GM12878 (cell line): ENCODE results near the gene ADPRM. TPM values are rescaled to one million over a fixed set of nuclear protein-coding genes. Genes with fewer than 3 reads are reported as not detected.

Experiments
- ATAC-seq: fragments of 200-7000 bp; cut with Tn5 transposase; 3 replicates; pipeline ENCODE4 v1.9.1; 2020; ENCODE audit warnings: mild to moderate bottlenecking, moderate library complexity
- BruUV-seq: library from RNA; stranded (reverse); fragments of 400-500 nt; replicated peaks from 2 replicates; lab custom pipeline; 2021; lab: Mats Ljungman, UMichigan
- CTCF ChIA-PET: fragments of 300-600 bp; sonication (Branson Sonifier 250); formaldehyde crosslinking; extraction: SDS; loops from one replicate; lab custom pipeline; 2021; ENCODE audit warnings: inconsistent platforms; lab: Yijun Ruan, JAX
- POLR2A ChIA-PET: fragments of 350-600 bp; formaldehyde crosslinking; extraction: SDS; loops from one replicate; lab custom pipeline; 2021; ENCODE audit warnings: inconsistent platforms; lab: Charles Lee
- RAD21 ChIA-PET: fragments of 300-600 bp; sonication (Branson Sonifier 250); formaldehyde crosslinking; loops from one replicate; lab custom pipeline; 2023; ENCODE audit warnings: antibody characterized with exemption; ENCODE audit not compliant: unreplicated experiment; lab: Charles Lee
- SMC1A ChIA-PET: fragments of 300-600 bp; sonication (Branson Sonifier 250); formaldehyde crosslinking; loops from one replicate; lab custom pipeline; 2023; ENCODE audit not compliant: unreplicated experiment, uncharacterized antibody; lab: Charles Lee
- DNase-seq: peaks from one replicate; pipeline ENCODE4 v3.0.0-alpha.2; 2011; ENCODE audit warnings: low read depth, low spot score
- FAIRE-seq: peaks from 3 replicates; lab custom pipeline; 2011; peaks lifted over from hg19 to GRCh38; lab: Jason Lieb, UNC
- H2AFZ ChIP-seq: 2 replicates; pipeline ENCODE4 v1.6.0; 2011; ENCODE audit warnings: low read depth, low read length, control low read depth; ENCODE audit not compliant: control insufficient read depth
- H3K27ac ChIP-seq: 2 replicates; pipeline ENCODE4 v1.5.1; 2011; ENCODE audit warnings: control low read depth; ENCODE audit not compliant: control insufficient read depth, insufficient read depth
- H3K27me3 ChIP-seq, 2 experiments: replicated peaks in 1 of 2; 2 replicates each; pipeline versions ENCODE4 v1.6.0 to v1.6.1; 2011; ENCODE audit warnings: low read length in 1 of 2; ENCODE audit not compliant: control insufficient read depth in 2 of 2, insufficient read depth in 2 of 2
- H3K36me3 ChIP-seq, 2 experiments: 2 replicates each; pipeline ENCODE4 v1.5.1; 2011; ENCODE audit warnings: low read length in 1 of 2; ENCODE audit not compliant: control insufficient read depth in 2 of 2, insufficient read depth in 2 of 2
- H3K4me1 ChIP-seq: 2 replicates; pipeline ENCODE4 v1.6.1; 2011; ENCODE audit warnings: mild to moderate bottlenecking, low read length, moderate library complexity, mixed read lengths; ENCODE audit not compliant: control insufficient read depth, insufficient read depth
- H3K4me2 ChIP-seq: 2 replicates; pipeline ENCODE4 v1.6.0; 2011; ENCODE audit warnings: control low read depth; ENCODE audit not compliant: control insufficient read depth, insufficient read depth
- H3K4me3 ChIP-seq: fragments of 200-600 bp; sonication (generic); 2 replicates; pipeline ENCODE4 v1.5.1; 2016
- H3K79me2 ChIP-seq: 2 replicates; pipeline ENCODE4 v1.6.0; 2011; ENCODE audit warnings: low read length; ENCODE audit not compliant: control insufficient read depth, insufficient read depth
- H3K9ac ChIP-seq: 2 replicates; pipeline ENCODE4 v1.8.0; 2011; ENCODE audit warnings: low read length, control low read depth, mixed read lengths; ENCODE audit not compliant: control insufficient read depth, insufficient read depth
- H3K9me3 ChIP-seq: replicated peaks from 3 replicates; pipeline ENCODE4 v1.5.1; 2011; ENCODE audit warnings: mild to moderate bottlenecking, low read length; ENCODE audit not compliant: control insufficient read depth, insufficient read depth
- H4K20me1 ChIP-seq: 2 replicates; pipeline ENCODE4 v1.6.0; 2011; ENCODE audit not compliant: control insufficient read depth, insufficient read depth
- BMI1 ChIP-seq: fragments of 450-650 bp; IDR thresholded peaks from 2 replicates; pipeline ENCODE4 v1.6.1; 2016; ENCODE audit warnings: mild to moderate bottlenecking, moderate library complexity, borderline replicate concordance
- CREM ChIP-seq: IDR thresholded peaks from 2 replicates; pipeline ENCODE4 v1.6.1; 2014; ENCODE audit warnings: antibody characterized with exemption, low read depth
- FOXK2 ChIP-seq: fragments of 450-650 bp; IDR thresholded peaks from 2 replicates; pipeline ENCODE4 v1.6.1; 2017; ENCODE audit warnings: mild to moderate bottlenecking, moderate library complexity
- HCFC1 ChIP-seq: fragments of 150-350 bp; IDR thresholded peaks from 2 replicates; pipeline ENCODE4 v1.6.1; 2014; ENCODE audit warnings: low read length
- NKRF ChIP-seq: fragments of 450-650 bp; conservative IDR thresholded peaks from 2 replicates; pipeline ENCODE4 v1.6.1; 2017; ENCODE audit warnings: mild to moderate bottlenecking, moderate library complexity
- POLR2A ChIP-seq: IDR thresholded peaks from 2 replicates; pipeline ENCODE4 v1.6.1; 2011; ENCODE audit warnings: low read depth, mild to moderate bottlenecking, low read length
- RB1 ChIP-seq: fragments of 450-650 bp; formaldehyde crosslinking; IDR thresholded peaks from 2 replicates; pipeline ENCODE4 v1.6.1; 2017; ENCODE audit warnings: mild to moderate bottlenecking, borderline replicate concordance
- SIX5 ChIP-seq: IDR thresholded peaks from 2 replicates; pipeline ENCODE4 v1.6.1; 2011; ENCODE audit warnings: mild to moderate bottlenecking, low read depth, low read length, moderate library complexity; ENCODE audit not compliant: severe bottlenecking
- SKIL ChIP-seq: fragments of 450-650 bp; IDR thresholded peaks from 2 replicates; pipeline ENCODE4 v1.6.1; 2017; ENCODE audit warnings: mild to moderate bottlenecking, low read depth, inconsistent platforms; ENCODE audit not compliant: poor library complexity, severe bottlenecking
- SMAD5 ChIP-seq: IDR thresholded peaks from 2 replicates; pipeline ENCODE4 v1.6.1; 2016; ENCODE audit warnings: antibody characterized with exemption, low read depth
- STAT1 ChIP-seq: fragments of 450-650 bp; conservative IDR thresholded peaks from 2 replicates; pipeline ENCODE4 v1.6.1; 2014; ENCODE audit warnings: antibody characterized with exemption, mild to moderate bottlenecking
- YBX1 ChIP-seq: fragments of 450-650 bp; IDR thresholded peaks from 2 replicates; pipeline ENCODE4 v1.6.1; 2016; ENCODE audit warnings: antibody characterized with exemption
- ZNF207 ChIP-seq: fragments of 450-650 bp; IDR thresholded peaks from 2 replicates; pipeline ENCODE4 v1.6.1; 2014; ENCODE audit warnings: antibody characterized with exemption, mild to moderate bottlenecking, borderline replicate concordance
- ZNF217 ChIP-seq: fragments of 450-650 bp; IDR thresholded peaks from 2 replicates; pipeline ENCODE4 v1.6.1; 2017; ENCODE audit warnings: antibody characterized with exemption, mild to moderate bottlenecking
- ZZZ3 ChIP-seq: IDR thresholded peaks from 2 replicates; pipeline ENCODE4 v1.6.1; 2011; ENCODE audit warnings: low read depth; ENCODE audit not compliant: control insufficient read depth, insufficient read length
- WGBS: methylation state at CpG from one replicate; pipeline ENCODE4 v1.1.6; 2016; ENCODE audit warnings: low lambda C conversion rate; ENCODE audit not compliant: insufficient replicate concordance, insufficient coverage; ENCODE audit errors: missing lambda C conversion rate; 5-methylcytosine and 5-hydroxymethylcytosine counted together
- in situ Hi-C: fragments of 300-500 bp; cut with MboI; formaldehyde crosslinking; loops from 9 replicates; pipeline ENCODE4 v1.14.3; 2018; ENCODE audit warnings: mixed read lengths
- intact Hi-C: fragments of 100-400 bp; cut with micrococcal nuclease; formaldehyde crosslinking; loops from one replicate; pipeline ENCODE4 v1.14.2; 2022; ENCODE audit not compliant: unreplicated experiment
- polyA plus RNA-seq, 11 experiments: library from polyadenylated mRNA; depleted of rRNA in 4 of 11; unstranded in 6 of 11; stranded (reverse) in 5 of 11; fragments of >200 nt; fragmentation: Nextera tagmentation in 4 of 11; fragmentation: Illumina TruSeq in 1 of 11; extraction: Ambion mirVana in 4 of 11; extraction: Trizol in 1 of 11; gene quantifications; 1 replicate in 1 of 11; 2 replicates in 10 of 11; pipeline versions ENCODE4 v1.2.1 to v1.2.3, GENCODE V29; 2011 to 2016; ENCODE audit warnings: inconsistent platforms in 2 of 11, missing spikeins in 2 of 11, low read depth in 1 of 11
- total RNA-seq, 4 experiments: library from RNA; depleted of rRNA in 3 of 4; stranded (reverse); fragments of >200 nt in 3 of 4; fragmentation: Illumina TruSeq in 1 of 4; extraction: Trizol in 1 of 4; gene quantifications; 2 replicates each; pipeline versions ENCODE4 v1.2.1 to v1.2.3, GENCODE V29; 2013 to 2021

ADPRM gene
- total and polyA plus RNA-seq, 10 of the 15 experiments (the other 5 are each of a cell fraction or from before 2014, with no cell fraction given), result 7.1 to 18.4 (median 8.8) TPM

GRCh38 chr17:10757067-10757466, 59.7 kb downstream of the ADPRM start:
- H3K9ac ChIP-seq, result no peak overlapping the region
- RAD21 ChIA-PET, result no interaction called here
- H3K4me1 ChIP-seq, result no peaks in the 10 kb centered on the region
- CTCF ChIA-PET, result no interaction called here
- 34% methylated on average over 6 of the region's 6 CpGs for WGBS
- no TSS peak for BruUV-seq
- DNase-seq, result no peak
- H3K4me3 ChIP-seq, result no peak overlapping the region
- POLR2A ChIA-PET, result no interaction called here
- SMC1A ChIA-PET, result no interaction called here
- no peak for TF ChIP-seq FOXK2
- TF ChIP-seq ZNF217, result no peak
- no peak for TF ChIP-seq BMI1
- TF ChIP-seq CREM, result no peak
- no peak for TF ChIP-seq ZNF207
- TF ChIP-seq ZZZ3, result no peak
- no peak for TF ChIP-seq SIX5
- no peak for TF ChIP-seq SMAD5
- no peak for TF ChIP-seq YBX1
- no peak for TF ChIP-seq NKRF
- TF ChIP-seq RB1, result no peak
- TF ChIP-seq POLR2A, result no peak
- TF ChIP-seq SKIL, result no peak
- TF ChIP-seq HCFC1, result no peak
- TF ChIP-seq STAT1, result no peak
- FAIRE-seq, result no peak
- H3K36me3 ChIP-seq, result no peaks in the 10 kb centered on the region
- no peaks in the 10 kb centered on the region for H3K9me3 ChIP-seq
- no peak overlapping the region for H3K27ac ChIP-seq
- H3K27me3 ChIP-seq, result no peaks in the 10 kb centered on the region
- no peak overlapping the region for H3K4me2 ChIP-seq
- intact Hi-C loops, result no loop called here
- H2AFZ ChIP-seq, result no peak overlapping the region
- in situ Hi-C loops, result no loop called here
- H4K20me1 ChIP-seq, result no peaks in the 10 kb centered on the region
- no peak for ATAC-seq
- no peaks in the 10 kb centered on the region for H3K79me2 ChIP-seq
